ENCODE measurements around the gene CDH4.

The CDH4 gene

GRCh38 chr20:61859767-61860166, 607.7 kb downstream of the CDH4 start:
- no peak for FAIRE-seq

GRCh38 chr20:61860260-61860987, 608.4 kb downstream of the CDH4 start:
- FAIRE-seq, result no peak

- no peak for FAIRE-seq
These were observed 609.2 kb downstream of the CDH4 start for GRCh38 chr20:61861054-61861841.

- no peak for FAIRE-seq
These were observed 609.8 kb downstream of the CDH4 start for GRCh38 chr20:61861858-61862257.

GRCh38 chr20:61862881-61863280, 610.8 kb downstream of the CDH4 start:
- FAIRE-seq, result no peak

DNA sequence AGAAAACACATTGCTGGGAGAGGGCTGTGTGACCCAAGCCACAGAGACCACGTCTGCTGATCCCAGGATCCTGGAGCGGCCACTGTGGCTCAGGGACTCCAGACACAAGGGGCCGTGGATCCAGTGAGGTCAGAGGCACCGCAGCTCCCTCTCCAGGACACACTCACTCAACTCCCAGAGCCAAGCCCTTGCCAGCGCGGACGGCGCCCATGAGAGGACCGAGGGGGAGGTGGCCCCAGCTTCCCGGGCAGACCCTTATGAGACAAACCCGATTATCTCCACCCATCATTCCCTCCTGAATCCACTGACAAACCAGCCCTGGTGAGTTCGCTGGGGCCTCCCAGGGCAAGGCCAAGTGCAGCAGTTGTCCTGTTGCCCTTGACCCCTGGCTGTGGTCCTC, 612.4 kb downstream of the CDH4 start:
- FAIRE-seq, result no peak

DNA sequence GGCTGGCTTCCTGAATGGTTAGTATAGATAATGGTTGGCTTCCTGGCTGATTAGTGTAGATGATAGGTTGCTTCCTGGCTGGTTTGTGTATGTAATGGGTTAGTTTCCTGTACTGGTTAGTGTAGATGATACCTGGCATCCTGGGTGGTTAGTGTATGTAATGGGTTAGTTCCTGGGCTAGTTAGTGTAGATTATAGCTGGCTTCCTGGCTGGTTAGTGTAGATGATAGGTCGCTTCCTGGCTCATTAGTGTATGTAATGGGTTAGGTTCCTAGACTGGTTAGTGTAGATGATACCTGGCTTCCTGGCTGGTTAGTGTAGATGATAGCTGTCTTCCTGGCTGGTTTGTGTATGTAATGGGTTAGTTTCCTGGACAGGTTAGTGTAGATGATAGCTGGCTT, 613.3 kb downstream of the CDH4 start:
- no peak for FAIRE-seq

DNA sequence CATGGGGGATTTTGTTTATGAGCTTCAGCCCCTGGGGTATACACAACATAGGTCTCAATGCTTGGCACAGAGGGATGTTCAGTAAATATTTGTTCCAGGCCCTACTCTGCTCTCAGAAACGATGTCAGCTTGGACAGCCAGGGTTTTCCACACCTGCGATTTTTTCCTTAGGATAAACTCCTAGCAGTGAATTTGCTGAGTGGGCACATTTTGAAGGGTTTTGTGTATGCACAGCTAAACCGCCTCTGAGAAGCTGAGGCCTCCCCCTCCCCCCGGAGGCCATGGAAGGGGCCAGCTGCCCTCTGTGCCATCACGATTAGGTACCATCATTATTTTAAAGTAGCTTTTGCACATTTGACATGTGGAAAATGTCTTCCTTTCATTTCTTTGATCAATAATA, 614.1 kb downstream of the CDH4 start:
- no peak for FAIRE-seq

DNA sequence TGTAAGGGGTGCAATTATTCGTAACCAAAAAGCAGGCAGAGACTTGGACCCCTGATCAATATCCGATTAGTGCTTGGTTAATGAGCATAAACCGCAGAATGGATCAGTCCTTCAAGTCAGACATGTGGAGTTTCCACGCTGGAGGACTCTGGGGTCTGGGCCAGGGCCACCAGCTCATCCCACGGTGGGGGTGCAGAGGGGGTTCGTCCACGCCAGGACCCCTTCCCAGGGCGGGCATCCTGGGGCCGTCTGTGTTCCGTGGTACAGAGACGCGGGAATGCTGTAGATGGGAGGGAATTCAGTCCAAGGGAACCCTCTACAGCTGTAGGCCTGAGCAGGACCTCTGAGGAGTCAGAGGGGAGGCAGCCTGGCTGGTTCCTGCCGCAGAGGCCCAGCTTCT, 615.9 kb downstream of the CDH4 start:
- no peak for FAIRE-seq

- FAIRE-seq, result no peak
These were observed 616.5 kb downstream of the CDH4 start for GRCh38 chr20:61868466-61869090.

GRCh38 chr20:61869750-61870507, 617.9 kb downstream of the CDH4 start:
- no peak for FAIRE-seq

DNA sequence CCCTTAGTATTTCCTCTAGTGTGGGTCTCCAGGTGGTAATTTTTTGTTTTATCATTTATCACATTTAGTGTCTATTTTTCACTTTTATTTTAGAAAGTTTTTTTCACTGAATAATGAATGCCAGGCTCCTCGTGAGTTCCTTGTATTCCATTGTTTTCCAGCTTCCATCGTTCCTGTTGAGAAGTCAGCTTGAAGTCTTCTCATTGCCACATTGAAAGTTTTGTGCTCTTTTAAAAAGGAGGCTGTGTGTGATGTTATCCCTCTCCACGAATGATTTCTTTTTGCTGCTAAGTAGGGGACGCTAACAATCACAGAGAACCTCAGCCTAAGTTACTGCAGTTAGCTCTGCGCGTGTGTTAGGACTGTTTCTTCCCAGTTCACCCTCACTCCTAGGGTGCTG, 619.1 kb downstream of the CDH4 start:
- no peak for FAIRE-seq

GRCh38 chr20:61871913-61872312, 619.9 kb downstream of the CDH4 start:
- no peak for FAIRE-seq

GRCh38 chr20:61872371-61872900, 620.4 kb downstream of the CDH4 start:
- FAIRE-seq, result no peak

- no peak for FAIRE-seq
These were observed 621.8 kb downstream of the CDH4 start for GRCh38 chr20:61873651-61874420.

GRCh38 chr20:61874421-61875068, 622.5 kb downstream of the CDH4 start:
- FAIRE-seq, result no peak

DNA sequence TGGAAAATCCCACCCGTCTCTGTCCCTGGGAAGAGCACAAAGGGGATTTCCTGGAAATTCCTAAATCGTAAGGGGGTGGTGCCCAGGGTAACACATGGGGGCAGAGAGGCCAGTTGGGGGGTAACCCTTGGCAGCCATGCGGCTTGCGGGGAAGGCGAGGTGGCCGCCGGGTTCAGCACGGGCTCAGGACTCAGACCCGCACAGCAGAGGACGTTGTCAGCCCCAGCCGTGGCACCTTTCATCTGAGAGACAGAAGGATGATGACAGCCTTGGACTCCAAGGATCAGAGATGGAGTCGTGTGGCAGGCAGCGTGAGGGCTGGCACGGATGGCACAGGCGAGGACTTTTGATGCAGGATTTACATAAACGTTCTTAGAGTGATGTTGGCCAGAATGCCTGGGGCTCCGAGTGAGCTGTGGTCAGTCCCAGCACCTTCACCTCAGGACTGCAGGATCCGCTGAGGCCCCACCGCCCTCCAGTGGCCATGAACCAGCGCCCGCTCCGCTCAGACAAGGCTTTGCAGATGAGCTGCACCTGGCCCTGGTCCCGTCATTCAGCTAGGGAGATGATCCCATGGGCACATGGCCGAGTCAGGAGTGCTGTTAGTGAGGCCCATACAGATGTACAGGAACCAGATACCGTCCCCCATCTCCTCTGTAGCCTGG, 623.3 kb downstream of the CDH4 start:
- FAIRE-seq, result no peak

DNA sequence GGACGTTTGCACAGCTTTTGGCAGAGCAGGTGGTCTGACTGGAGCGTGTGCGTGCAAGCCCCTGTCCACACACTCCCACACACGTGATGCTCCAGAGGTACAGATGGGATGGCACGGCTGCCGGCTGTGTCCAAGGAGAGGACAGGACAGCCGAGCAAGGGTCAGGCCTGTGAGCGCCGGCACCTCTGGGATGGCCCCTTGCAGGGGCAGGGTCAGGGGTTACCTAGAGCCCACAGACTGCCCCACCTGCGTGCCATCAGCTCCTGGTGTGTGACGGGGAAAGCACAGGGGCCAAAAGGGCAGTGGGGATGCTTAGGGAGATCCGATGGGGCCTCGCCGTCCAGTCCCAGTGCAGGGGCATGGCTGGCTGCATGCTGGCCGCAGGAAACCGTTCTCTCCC, 623.9 kb downstream of the CDH4 start:
- FAIRE-seq, result no peak

GRCh38 chr20:61876952-61877728, 625.1 kb downstream of the CDH4 start:
- FAIRE-seq, result no peak

DNA sequence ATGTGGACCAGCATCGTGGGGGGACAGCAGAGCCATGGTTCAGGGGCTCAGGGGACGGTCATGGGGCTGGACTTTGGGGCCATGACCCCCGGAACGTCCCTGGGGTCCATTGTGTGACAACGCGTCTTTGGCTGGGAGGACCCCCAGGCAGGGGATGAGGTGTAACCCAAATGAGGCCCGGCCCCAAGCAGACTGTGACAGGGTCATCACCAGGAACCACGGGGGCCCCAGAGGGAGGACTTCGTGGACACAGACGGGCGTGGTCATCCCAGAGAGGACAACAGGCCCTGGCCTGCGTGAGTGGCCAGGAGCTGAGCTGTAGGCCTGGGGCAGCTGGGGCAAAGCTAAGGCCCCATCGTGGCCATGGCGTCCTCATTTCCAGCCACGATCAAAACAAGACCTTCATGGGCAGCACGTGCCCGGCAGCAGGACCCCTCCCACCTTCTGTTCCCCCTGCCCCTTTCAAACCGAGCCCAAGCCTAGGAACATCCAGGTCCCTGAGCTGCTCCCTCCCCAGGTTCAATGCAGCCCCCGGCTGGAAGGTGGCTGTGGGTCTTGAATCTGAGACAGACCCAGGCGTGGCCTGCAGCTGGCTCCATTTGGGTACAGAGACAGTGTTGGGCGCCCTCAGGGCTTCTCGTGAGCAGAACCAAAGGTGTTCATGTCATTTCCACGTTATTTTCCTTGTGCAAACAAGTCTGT, 625.9 kb downstream of the CDH4 start:
- no peak for FAIRE-seq
